Brain microvascular endothelial cell (primary cell): ENCODE data around the gene SLC22A3.

Experiments
- DNase-seq: peaks from one replicate; pipeline ENCODE4 v3.0.0-alpha.2; 2020
- H3K27ac ChIP-seq: fragments of 250-450 bp; sonication (Bioruptor Pico); 2 replicates; pipeline ENCODE4 v1.5.1; 2020; ENCODE audit warnings: mild to moderate bottlenecking, moderate library complexity
- H3K27me3 ChIP-seq: fragments of 250-450 bp; sonication (Bioruptor Pico); replicated peaks from 2 replicates; pipeline ENCODE4 v1.5.1; 2020; ENCODE audit warnings: mild to moderate bottlenecking
- H3K36me3 ChIP-seq: fragments of 250-450 bp; sonication (Bioruptor Pico); replicated peaks from 2 replicates; pipeline ENCODE4 v1.5.1; 2020; ENCODE audit warnings: mild to moderate bottlenecking
- H3K4me3 ChIP-seq: 2 replicates; pipeline ENCODE4 v1.5.1; 2011; ENCODE audit warnings: low read depth, mild to moderate bottlenecking, control low read depth, low read length, moderate library complexity
- in situ Hi-C: cut with HindIII; loops from 2 replicates; pipeline ENCODE4 v1.10.0; 2017; ENCODE audit warnings: low sequenced_read_pairs, low pct_ligation_motif_present
- TF ChIP-seq, protein P1 (sequence below): IDR thresholded peaks from 2 replicates; pipeline ENCODE4 v1.5.1; 2011; ENCODE audit warnings: low read depth, mild to moderate bottlenecking, moderate library complexity, low read length, control low read depth, inconsistent platforms; ENCODE audit errors: missing control alignments

SLC22A3 gene

DNA sequence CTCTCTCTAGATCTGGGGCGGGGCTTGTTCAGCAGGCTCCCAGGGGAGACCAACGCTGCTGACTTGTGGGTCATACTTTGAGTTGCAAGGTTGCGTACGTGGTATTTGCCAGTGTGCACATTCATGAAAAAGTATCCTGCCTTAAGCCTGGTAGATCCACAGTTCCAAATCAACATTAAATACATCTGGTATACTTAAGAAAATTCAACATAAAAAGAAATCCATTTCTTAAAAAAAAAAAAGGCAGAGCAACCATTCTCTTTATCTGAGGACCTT lies 81.4 kb downstream of the SLC22A3 start:
- DNase-seq, result no peak
- in situ Hi-C loops, result no loop called here
- TF ChIP-seq, protein P1, sequence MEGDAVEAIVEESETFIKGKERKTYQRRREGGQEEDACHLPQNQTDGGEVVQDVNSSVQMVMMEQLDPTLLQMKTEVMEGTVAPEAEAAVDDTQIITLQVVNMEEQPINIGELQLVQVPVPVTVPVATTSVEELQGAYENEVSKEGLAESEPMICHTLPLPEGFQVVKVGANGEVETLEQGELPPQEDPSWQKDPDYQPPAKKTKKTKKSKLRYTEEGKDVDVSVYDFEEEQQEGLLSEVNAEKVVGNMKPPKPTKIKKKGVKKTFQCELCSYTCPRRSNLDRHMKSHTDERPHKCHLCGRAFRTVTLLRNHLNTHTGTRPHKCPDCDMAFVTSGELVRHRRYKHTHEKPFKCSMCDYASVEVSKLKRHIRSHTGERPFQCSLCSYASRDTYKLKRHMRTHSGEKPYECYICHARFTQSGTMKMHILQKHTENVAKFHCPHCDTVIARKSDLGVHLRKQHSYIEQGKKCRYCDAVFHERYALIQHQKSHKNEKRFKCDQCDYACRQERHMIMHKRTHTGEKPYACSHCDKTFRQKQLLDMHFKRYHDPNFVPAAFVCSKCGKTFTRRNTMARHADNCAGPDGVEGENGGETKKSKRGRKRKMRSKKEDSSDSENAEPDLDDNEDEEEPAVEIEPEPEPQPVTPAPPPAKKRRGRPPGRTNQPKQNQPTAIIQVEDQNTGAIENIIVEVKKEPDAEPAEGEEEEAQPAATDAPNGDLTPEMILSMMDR, result no peak
- Histone ChIP-seq H3K27ac (no peak overlapping the region), H3K36me3 (no peaks in the 10 kb centered on the region), H3K27me3 (no peaks in the 10 kb centered on the region), H3K4me3 (no peak overlapping the region)

DNA sequence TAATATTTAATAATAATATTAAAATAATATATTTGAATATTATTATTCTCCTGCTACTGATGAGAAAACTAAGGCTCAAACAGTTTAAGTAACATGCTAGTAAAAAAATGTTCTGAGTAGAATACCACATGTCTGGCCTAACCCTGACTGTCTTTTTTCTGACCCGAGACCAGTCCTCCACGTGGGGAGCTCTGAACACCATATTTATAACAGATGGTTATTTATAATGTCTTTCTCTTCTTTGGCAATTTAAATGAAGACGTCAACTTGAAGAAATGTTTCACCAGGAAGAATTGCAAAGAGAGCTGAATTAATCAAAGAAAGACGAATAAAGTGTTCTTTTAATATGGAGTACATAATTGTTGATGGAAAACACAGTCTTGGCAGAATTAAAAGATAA lies 82.0 kb downstream of the SLC22A3 start:
- H3K27ac ChIP-seq, result no peak overlapping the region
- TF ChIP-seq, protein P1, result no peak
- no peak overlapping the region for H3K4me3 ChIP-seq
- in situ Hi-C loops, result no loop called here
- no peak for DNase-seq
- H3K36me3 ChIP-seq, result no peaks in the 10 kb centered on the region
- H3K27me3 ChIP-seq, result no peaks in the 10 kb centered on the region

DNA sequence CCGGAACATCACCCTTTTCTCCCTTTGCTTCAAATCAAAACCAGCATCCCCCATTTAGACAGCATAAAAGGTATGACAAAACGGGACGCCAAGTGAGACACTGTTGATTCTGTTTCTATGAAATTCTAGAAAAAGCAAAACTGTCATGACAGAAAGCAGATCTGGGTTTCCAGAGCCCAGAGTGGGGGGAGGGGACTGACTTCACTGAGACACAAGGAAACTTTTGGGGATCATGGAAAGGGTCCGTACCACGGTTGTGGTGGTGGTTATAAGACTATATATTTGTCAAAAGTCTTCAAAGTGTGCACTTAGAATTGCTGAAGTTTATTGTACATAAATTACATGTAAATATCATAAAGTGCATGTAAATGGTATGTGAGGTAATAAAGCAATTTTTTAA lies 82.6 kb downstream of the SLC22A3 start:
- no peak for DNase-seq
- TF ChIP-seq, protein P1, result no peak

DNA sequence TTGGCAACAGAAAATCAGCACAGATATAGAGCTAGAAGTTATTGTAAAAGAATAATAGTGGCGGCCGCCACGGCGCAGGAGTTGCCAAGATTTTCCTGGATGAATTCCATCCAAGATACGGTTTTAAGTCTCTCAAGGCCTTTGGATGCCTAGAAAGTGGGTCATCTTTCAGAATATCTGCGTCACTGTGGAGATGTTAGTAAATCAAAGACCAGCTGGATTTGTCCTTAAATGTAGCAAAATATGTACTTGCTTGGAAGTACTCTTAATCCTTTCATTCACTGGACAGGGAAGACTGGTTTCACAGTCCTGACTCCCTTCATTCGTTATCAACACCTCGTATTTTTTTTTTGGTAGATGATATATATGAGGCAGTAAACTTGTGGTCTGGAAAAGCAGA lies 83.0 kb downstream of the SLC22A3 start:
- Histone ChIP-seq H3K4me3 (no peak overlapping the region), H3K27me3 (no peaks in the 10 kb centered on the region), H3K27ac (no peak overlapping the region), H3K36me3 (no peaks in the 10 kb centered on the region)
- in situ Hi-C loops, result no loop called here
- TF ChIP-seq, protein P1, result no peak
- peak; percentile 87 for DNase-seq

More for the DNA sequence above, 82.6 kb downstream of the SLC22A3 start:
- in situ Hi-C loops, result no loop called here
- H3K4me3 ChIP-seq, result no peak overlapping the region
- no peak overlapping the region for H3K27ac ChIP-seq
- H3K36me3 ChIP-seq, result no peaks in the 10 kb centered on the region
- no peaks in the 10 kb centered on the region for H3K27me3 ChIP-seq

DNA sequence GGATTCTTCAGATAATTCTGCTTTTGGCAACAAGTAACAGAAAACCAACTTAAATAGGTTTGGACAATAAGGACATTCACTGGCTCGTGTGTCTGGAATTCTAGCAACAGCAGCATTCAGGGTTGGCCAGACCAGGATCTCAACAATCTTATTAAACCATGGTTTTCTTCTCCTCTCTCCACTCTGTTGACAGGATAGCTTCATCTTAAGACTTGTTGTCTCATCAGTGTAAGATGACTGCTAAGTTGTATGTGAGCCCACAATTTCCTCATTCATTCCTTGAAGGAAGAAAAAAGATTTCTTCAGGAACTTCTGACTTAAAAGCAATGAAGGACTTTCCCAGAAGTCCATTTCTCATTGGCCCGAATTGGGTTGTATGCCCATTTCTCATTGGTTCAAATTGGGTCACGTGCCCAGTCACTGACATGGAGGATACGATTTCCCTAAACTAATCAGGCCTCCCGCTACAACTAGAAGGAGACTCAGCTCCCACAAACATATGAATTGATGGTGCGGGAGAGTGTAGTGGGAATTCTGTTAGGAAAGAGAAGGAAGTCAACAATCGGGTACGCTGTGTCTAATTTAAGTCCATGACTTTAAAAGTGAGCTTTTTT lies 83.7 kb downstream of the SLC22A3 start:
- no peak overlapping the region for H3K27ac ChIP-seq
- in situ Hi-C loops, result no loop called here
- no peaks in the 10 kb centered on the region for H3K27me3 ChIP-seq
- no peaks in the 10 kb centered on the region for H3K36me3 ChIP-seq
- no peak overlapping the region for H3K4me3 ChIP-seq
- TF ChIP-seq, protein P1, result no peak
- no peak for DNase-seq

DNA sequence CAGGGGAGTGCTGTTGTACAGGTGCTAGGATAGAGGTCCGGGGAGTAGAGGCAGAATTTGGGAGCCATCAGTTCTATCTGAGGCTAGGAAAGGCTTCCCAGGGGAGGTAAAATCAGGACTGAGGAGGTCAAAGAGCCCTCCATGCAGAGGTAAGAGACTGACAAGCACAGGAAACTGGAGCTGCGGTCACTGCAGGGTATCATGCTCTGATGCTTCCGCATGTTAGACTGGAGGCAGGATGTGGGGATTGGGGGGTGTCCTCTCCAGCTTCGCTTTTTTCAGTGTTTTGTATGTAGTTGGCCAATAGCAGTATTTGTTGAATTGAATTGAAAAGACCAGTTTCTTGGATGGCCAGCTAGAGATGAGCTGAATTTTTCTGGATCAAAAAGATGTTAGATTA lies 87.8 kb downstream of the SLC22A3 start:
- H3K27me3 ChIP-seq, result no peaks in the 10 kb centered on the region
- no peaks in the 10 kb centered on the region for H3K36me3 ChIP-seq
- no peak overlapping the region for H3K4me3 ChIP-seq
- TF ChIP-seq, protein P1, result no peak
- in situ Hi-C loops, result no loop called here
- no peak for DNase-seq
- H3K27ac ChIP-seq, result no peak overlapping the region
